Germinal center (tissue), 1 donor: ENCODE measurements around the gene CNNM2.
"Not testable (repeated sequence)": the region's sequence is repeated elsewhere in the genome, so short reads cannot be mapped to it uniquely, and the experiment has no call there.

ENCODE experiments used
- DNase-seq: peaks from one replicate; pipeline ENCODE4 v3.0.0; 2012; ENCODE audit warnings: mixed read lengths, low spot score

The CNNM2 gene

DNA sequence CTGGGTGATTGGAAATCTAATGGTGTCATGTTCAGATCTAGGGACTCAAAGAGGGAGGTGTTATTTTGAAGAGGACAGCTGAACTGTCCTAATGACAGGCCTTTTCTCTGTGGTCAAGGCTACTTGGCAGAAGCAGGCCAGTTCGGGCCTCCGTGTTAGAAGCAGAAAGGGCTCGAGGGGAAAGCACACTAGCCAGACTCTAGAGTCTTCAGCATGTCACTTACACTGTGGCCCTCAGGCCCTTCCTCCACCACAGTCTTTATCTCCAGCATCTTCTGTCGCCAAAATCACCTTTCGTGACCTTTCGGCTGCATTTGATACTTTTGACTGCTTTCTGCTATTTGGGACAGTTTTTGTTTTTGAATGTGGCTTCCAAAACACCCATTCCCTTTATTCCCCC lies 123.3 kb downstream of the CNNM2 start:
- no peak for DNase-seq

DNA sequence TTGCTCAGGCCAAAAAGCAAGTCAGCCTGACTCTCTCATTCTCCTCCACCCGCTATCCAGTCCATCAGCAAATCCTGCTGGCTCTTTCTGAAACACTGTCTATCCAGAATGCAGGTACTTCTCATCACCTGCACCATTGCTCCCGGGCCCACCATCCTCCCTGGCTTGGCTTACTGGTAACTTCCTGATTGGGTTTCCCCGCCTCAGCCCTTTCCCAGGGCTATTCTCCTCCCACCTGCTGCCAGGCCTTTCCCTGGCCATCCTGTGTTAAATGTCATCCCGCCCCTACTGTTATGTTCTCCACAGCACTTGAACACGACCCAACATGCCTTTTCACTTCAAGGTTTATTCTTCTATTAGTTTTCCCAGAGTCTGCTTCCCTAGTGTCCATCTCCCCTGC lies 124.0 kb downstream of the CNNM2 start:
- DNase-seq: no peak

- DNase-seq: no peak
Measured at GRCh38 chr10:103042908-103043307, 124.8 kb downstream of the CNNM2 start.

DNA sequence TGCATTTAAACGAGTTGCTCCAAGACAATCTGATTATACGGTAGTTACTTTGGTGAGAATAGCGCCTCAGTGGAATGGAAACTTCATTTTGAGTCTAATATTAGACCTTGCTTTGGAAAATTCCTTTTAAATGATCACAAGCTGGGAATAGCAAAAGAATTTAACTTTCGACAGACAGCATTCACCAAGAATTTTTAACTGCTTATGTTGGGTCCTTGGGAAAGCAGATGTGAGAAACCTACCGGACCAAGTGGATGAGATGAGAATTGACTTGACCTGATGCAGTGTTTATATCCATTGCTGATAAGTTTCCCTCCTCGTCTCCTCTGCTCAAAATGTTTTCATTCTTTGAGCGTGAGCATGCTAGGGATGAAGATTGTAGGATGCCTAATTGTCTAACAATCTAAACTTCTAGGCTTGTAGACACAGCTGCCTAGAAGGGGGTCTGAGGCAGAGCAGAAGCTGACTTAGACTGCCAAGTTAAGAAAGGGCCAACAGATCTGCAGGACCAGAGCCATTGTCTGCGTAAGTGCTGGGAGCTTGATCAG lies 126.9 kb downstream of the CNNM2 start:
- DNase-seq: no peak

- no peak for DNase-seq
Measured at GRCh38 chr10:103045961-103046360, 127.9 kb downstream of the CNNM2 start.

DNA sequence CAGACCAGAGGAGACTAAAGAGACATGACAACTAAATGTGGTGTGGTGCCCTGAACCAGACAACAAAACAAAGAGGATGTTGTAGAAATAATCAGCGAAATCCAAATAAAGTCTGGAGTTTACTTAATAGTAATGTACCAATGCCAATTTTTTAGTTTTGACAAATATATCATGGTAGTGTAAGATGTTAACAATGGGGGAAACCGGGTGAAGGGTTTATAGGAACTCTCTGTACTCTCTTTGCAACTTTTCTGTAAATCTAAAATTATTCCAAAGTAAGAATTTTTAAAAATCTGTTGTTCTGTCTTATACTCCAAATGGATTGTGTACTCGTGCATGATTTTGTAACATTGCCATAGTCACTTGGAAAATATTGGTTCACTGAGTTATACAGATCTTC lies 129.3 kb downstream of the CNNM2 start:
- no peak for DNase-seq

DNA sequence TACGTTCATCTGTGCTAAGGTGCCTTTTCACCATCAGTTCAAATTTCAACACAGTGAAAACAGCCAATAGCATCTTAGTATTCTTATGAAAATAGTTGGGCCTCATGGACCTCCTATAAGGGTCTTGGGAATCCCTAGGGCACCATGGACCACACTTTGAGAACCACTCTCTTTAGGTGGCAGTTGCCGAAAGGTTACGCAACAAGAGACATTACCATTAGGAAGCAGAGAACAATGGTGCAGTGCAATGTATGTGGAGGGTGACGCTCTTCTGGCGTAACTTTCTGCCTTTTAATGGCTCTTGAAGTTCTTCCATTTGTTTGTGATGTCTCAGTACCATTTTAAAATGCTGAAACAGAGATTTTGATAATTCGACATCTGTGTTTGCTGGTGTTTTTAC lies 131.1 kb downstream of the CNNM2 start:
- no peak for DNase-seq

DNA sequence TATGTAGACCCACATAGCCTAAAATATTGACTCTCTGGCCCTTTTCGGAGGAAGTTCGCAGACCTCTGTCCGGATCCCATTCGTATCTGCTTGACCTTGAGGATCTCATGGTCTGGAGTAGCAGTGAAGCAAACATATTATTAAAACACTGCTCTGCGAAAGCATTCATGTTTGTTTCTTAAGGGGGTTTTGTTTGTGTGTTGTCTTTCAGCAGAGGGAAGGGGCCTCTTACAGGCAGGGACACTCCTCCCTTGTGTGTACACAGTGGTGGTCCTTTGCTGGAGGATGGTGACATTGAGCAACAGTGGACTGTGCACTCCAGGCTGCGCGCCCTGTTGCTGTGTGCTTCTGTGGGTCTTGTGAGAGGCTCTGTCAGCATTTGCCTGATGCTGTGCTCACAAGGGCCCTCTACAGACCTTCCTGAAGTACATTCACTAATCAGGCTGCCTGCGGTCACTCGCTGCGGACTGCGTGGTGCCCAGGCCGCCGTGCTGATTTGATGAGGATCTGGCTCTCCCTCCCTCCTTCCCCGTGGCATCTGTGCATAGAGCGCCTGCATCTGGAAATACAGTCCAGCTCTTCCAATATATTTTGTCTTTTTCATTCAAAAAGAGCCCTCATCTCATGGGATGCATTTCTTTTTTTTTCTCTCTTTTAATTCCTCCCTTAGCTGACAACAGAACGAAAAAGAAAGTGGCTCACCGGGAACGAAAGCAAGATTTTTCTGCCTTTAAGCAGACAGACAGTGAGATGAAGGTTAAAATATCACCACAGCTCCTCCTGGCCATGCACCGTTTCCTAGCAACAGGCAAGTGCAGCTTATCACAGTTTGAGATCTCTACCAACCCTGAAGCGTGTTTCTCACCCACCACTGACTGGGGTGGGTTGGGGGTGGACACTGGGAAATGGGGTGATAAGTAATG lies 135.8 kb downstream of the CNNM2 start:
- DNase-seq: no peak

- no peak for DNase-seq
Measured at GRCh38 chr10:103054621-103055020, 136.5 kb downstream of the CNNM2 start.

GRCh38 chr10:103055105-103055504 lies 137.0 kb downstream of the CNNM2 start:
- no peak for DNase-seq

DNA sequence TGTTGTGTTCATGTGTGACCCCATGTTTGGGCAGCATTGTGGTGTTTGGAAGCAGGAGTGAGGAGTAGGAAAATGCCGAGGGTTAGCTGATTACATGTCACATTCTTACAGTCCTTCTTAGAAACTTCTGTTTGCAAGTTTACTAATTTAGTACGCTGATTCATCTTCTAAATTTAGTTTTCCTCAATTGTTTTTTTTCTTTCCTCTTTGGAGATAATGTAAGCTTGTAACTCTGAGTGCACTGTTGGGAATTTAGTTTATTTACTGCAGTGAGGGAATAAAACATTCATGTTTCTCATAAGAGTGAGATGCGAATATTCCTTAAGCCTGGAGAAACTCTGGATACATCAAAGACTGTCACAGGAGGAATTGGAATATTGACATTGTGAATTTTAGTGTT lies 139.9 kb downstream of the CNNM2 start:
- DNase-seq: no peak

- DNase-seq: no peak
Measured at GRCh38 chr10:103060575-103060974, 142.5 kb downstream of the CNNM2 start.

DNA sequence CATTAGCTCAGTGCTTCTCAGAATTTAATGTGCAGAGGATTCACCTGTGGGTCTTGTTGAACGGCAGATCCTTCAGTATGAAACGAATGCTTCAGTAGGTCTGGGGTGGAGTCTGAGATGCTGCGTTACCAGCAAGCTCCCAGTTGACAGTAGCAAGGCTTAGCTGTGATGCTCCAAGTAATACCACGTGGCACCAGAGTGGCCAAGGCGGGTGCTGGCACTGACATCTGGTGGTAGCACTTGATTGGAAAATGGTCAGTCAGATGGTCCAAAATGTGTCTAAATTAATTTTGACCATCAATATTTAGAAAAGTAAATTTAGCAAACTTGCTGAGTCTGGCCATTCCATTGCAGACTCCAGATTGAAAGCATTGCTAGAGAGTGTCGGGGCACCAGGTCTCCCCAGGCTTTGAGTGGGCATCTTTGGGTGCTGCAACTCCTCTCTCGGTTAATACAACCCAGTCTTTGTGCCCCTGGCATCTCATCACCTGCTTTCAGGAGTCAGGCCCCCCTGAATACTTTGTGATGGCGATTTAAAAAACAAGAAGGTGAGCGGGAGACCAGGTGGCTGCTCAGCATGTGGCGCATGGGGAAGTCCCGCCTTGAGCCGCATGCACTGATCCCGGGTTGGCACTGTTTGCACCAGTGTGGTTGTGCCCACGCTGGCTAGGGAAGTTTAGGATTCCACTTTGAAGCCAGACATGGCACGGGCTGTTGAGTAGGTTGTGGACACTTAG lies 144.9 kb downstream of the CNNM2 start:
- no peak for DNase-seq

DNA sequence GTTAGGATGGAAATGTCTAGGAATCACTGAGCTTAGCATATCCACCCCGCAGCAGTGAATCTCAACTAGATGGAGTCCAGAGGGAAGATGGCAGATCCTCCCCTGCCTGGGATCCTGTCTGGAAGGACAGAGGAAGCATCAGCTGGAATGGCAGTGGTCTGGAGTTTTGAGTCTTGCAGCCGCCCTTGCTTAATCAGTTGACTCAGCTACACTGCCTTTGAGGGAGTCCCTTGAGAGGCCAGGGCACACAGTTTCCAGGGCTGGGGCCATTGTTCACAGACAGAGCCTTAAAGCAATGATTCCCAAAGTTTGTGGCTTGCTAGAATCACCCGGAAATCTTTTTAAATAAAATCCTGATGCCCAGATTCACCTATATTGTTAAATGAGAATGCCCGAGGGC lies 146.9 kb downstream of the CNNM2 start:
- DNase-seq: no peak

DNA sequence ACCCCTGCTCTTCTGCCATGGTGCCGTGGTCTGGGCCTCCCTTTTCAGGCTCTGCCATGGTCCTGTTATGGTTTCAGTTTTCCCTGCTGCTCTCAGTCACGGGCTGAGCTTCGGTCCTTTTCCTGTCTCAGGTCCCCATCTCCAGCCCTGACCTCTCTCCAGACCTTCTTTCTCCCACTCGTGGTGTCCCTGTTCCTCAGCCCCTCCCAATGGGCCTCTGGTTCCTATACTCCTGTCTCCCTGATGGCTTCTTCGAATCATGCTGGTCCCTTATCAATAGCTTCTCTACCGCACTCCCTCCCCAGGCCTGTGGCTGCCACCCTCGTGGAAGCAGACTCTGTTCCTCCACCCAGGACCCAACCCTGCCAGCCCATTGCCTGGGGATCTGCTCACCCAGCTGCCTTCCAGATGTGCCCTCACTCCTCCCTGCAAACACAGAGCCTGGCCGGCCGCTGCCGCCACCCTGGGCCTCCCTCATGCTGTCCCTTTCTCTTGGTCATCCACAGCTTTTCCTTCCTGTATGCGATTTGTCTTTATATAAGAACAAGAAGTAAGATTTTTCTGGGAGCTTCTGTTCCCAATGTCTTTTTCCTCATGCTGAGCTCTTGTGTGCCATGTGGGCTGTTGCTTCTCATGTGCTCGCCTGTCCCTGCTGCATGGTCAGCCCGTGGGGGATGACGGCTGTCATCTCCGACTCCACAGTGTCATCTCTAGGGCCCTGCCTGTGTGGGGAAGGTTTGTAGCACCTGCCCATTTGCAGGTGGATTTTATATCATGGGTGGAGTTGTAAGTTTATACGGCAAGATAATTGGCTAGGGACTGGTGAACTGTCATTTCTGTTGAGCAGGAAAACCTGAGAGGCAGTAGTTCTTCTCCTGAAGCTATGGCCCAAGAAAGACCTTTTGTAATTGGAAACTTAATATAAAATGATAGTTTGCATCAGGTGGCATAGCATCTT lies 148.3 kb downstream of the CNNM2 start:
- no peak for DNase-seq

GRCh38 chr10:103067099-103067477 lies 149.0 kb downstream of the CNNM2 start:
- DNase-seq: not testable (repeated sequence)

DNA sequence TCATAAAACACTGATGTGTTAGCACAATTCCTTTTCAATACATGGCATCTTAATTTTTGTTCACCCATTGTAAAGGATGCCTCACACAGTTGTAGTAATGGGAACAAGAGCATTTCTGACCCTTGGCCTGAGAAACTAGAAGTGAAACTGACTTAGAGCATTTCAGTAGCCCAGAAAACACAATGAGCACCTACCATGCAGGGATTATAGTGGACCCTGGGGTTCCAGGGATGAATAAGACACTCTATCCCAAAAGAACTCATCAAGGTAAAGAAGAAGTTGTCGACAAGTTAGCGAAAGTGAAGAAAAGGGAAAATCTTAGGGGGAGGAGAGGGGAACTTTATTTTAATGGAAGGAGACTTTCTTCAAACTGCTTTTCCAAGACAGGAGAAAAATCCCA lies 149.4 kb downstream of the CNNM2 start:
- DNase-seq: no peak

GRCh38 chr10:103067956-103068355 lies 149.9 kb downstream of the CNNM2 start:
- DNase-seq: no peak

- peak; percentile 64 for DNase-seq
Measured at GRCh38 chr10:103069453-103070331, 151.6 kb downstream of the CNNM2 start.

- DNase-seq: no peak
Measured at GRCh38 chr10:103072276-103072675, 154.2 kb downstream of the CNNM2 start.

DNA sequence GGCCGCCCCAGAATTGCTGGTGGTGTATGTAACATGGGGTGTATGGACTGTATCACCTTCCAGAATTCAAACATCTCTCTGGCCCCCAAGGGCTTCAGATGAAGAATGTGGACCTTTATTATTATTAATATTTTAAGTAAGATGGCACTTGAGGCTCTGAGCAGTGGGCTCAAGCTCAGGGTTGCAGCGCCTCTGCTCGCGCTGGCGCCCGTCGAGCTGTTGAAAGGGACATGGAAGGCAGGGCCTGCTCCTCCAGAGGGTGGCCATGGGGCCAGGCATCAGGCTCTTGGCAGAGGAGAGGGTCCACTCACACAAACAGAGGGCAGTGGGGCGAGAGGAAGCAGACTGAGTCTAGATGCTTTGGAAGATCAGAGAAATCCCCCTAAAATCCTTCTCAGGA lies 154.8 kb downstream of the CNNM2 start:
- no peak for DNase-seq
